HS-5 (cell line): ENCODE results near the gene ZNF492.
"Not testable (repeated sequence)": the region's sequence is repeated elsewhere in the genome, so short reads cannot be mapped to it uniquely, and the experiment has no call there.

Experiments
- DNase-seq: peaks from one replicate; pipeline ENCODE4 v3.0.0-alpha.2; 2012; ENCODE audit warnings: low read depth

ZNF492 gene

GRCh38 chr19:22633706-22634449 is at the start of gene ZNF492:
TSS of gene ZNF492 (plus strand) at chr19:22634324. CDS start at chr19:22653400, 19,076 bp downstream.
- DNase-seq: peak; percentile 2

GRCh38 chr19:22595422-22595821 is 38.7 kb upstream of the ZNF492 start:
- no peak for DNase-seq

- DNase-seq: no peak
These were observed 38.2 kb upstream of the ZNF492 start for GRCh38 chr19:22595918-22596341.

GRCh38 chr19:22600690-22601648 is 33.2 kb upstream of the ZNF492 start:
- DNase-seq: no peak

- DNase-seq: no peak
These were observed 32.1 kb upstream of the ZNF492 start for GRCh38 chr19:22601906-22602630.

GRCh38 chr19:22602631-22603272 is 31.4 kb upstream of the ZNF492 start:
- DNase-seq: no peak

- DNase-seq: no peak
These were observed 30.3 kb upstream of the ZNF492 start for GRCh38 chr19:22603518-22604440.

GRCh38 chr19:22604571-22605274 is 29.4 kb upstream of the ZNF492 start:
- no peak for DNase-seq

GRCh38 chr19:22605275-22606211 is 28.6 kb upstream of the ZNF492 start:
- DNase-seq: no peak

- DNase-seq: no peak
These were observed 27.9 kb upstream of the ZNF492 start for GRCh38 chr19:22606212-22606553.

GRCh38 chr19:22606954-22607652 is 27.0 kb upstream of the ZNF492 start:
- no peak for DNase-seq

GRCh38 chr19:22607653-22608430 is 26.3 kb upstream of the ZNF492 start:
- no peak for DNase-seq

GRCh38 chr19:22608441-22608840 is 25.7 kb upstream of the ZNF492 start:
- DNase-seq: no peak

- no peak for DNase-seq
These were observed 24.5 kb upstream of the ZNF492 start for GRCh38 chr19:22609630-22610029.

- no peak for DNase-seq
These were observed 24.0 kb upstream of the ZNF492 start for GRCh38 chr19:22610121-22610520.

- no peak for DNase-seq
These were observed 21.8 kb upstream of the ZNF492 start for GRCh38 chr19:22612316-22612715.

- DNase-seq: no peak
These were observed 17.5 kb upstream of the ZNF492 start for GRCh38 chr19:22616659-22617058.

- not testable (repeated sequence) for DNase-seq
These were observed 16.9 kb upstream of the ZNF492 start for GRCh38 chr19:22617181-22617580.
